ENCODE results near the gene SACM1L.

DNA sequence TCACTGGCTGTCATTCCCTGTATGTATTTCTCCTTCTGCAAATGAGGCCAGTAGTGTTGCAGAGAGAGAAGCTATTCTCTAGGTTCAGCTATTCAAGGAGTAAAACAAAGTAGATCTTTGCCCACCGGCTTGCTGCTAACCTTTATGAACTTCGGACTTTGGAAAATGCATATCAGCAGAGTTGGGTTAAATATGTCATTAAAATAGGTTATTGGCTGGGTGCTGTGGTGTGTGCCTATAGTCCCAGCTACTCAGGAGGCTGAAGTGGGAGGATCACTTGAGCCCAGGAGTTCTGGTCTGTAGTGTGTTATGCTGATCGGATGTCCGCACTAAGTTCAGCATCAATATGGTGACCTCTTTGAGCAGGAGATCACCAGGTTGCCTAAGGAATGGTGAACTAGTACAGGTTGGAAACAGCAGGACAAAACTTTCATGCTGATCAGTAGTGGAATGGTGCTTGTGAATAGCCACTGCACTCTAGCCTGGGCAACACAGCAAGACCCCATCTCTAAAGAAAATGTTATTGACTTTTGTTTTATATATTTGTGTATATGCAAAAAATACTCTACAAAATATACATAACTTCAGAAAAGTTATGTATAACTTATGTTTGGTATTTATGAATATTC, 53.4 kb downstream of the SACM1L start:
- TF ChIP-seq CTCF (IDR thresholded peaks at IDR 0.05) (no peak), POLR2A (IDR thresholded peaks at IDR 0.05) (no peak)

All from heart left ventricle (tissue), 13 donors.